Left hindlimb (tissue), 1 donor: ENCODE data around the gene MAGEB3.
"Not testable (repeated sequence)": the region's sequence is repeated elsewhere in the genome, so short reads cannot be mapped to it uniquely, and the experiment has no call there.

ENCODE experiments used
- DNase-seq: peaks from one replicate; pipeline ENCODE4 v3.0.0-alpha.2; 2018

The MAGEB3 gene

GRCh38 chrX:30230395-30230794 lies at the start of gene MAGEB3:
Gene MAGEB3 (plus strand): TSS chrX:30230657. CDS start chrX:30235925, 5,268 bp downstream.
- no peak for DNase-seq

- DNase-seq: no peak
These were observed 49.1 kb upstream of the MAGEB3 start for GRCh38 chrX:30181353-30181752.

GRCh38 chrX:30183554-30183953 lies 46.9 kb upstream of the MAGEB3 start:
- no peak for DNase-seq

- no peak for DNase-seq
These were observed 40.0 kb upstream of the MAGEB3 start for GRCh38 chrX:30190426-30190825.

- not testable (repeated sequence) for DNase-seq
These were observed 36.5 kb upstream of the MAGEB3 start for GRCh38 chrX:30193910-30194309.

GRCh38 chrX:30196322-30196721 lies 34.1 kb upstream of the MAGEB3 start:
- no peak for DNase-seq

- no peak for DNase-seq
These were observed 18.3 kb upstream of the MAGEB3 start for GRCh38 chrX:30212172-30212571.

- no peak for DNase-seq
These were observed 15.1 kb upstream of the MAGEB3 start, which contains the start of gene MAGEB2 for GRCh38 chrX:30215357-30215843. Gene MAGEB2 (plus strand): TSS chrX:30215563. CDS start chrX:30218581, 3,018 bp downstream.

- no peak for DNase-seq
These were observed 13.0 kb upstream of the MAGEB3 start for GRCh38 chrX:30217465-30217864.

- DNase-seq: no peak
These were observed 11.1 kb upstream of the MAGEB3 start for GRCh38 chrX:30219372-30219771.

- DNase-seq: no peak
These were observed 9.8 kb upstream of the MAGEB3 start for GRCh38 chrX:30220661-30221060.

- no peak for DNase-seq
These were observed 5.9 kb upstream of the MAGEB3 start for GRCh38 chrX:30224536-30224935.

- no peak for DNase-seq
These were observed 1.9 kb upstream of the MAGEB3 start for GRCh38 chrX:30228526-30228925.

- no peak for DNase-seq
These were observed 11.4 kb downstream of the MAGEB3 start, which contains the start of gene MAGEB4 for GRCh38 chrX:30241724-30242415. Gene MAGEB4 (plus strand): TSS chrX:30242000. CDS start chrX:30242136, 136 bp downstream.

- no peak for DNase-seq
These were observed 16.5 kb downstream of the MAGEB3 start, which contains the start of gene MAGEB1 for GRCh38 chrX:30246769-30247489. Gene MAGEB1 (plus strand): TSS chrX:30247146. CDS start chrX:30250494, 3,348 bp downstream.

- DNase-seq: no peak
These were observed 18.4 kb downstream of the MAGEB3 start for GRCh38 chrX:30248854-30249253.

- DNase-seq: no peak
These were observed 22.8 kb downstream of the MAGEB3 start for GRCh38 chrX:30253257-30253656.

- DNase-seq: no peak
These were observed 29.5 kb downstream of the MAGEB3 start for GRCh38 chrX:30259927-30260326.

GRCh38 chrX:30261012-30261411 lies 30.6 kb downstream of the MAGEB3 start:
- DNase-seq: no peak

- no peak for DNase-seq
These were observed 32.3 kb downstream of the MAGEB3 start for GRCh38 chrX:30262763-30263162.

- no peak for DNase-seq
These were observed 40.2 kb downstream of the MAGEB3 start for GRCh38 chrX:30270639-30271038.

- no peak for DNase-seq
These were observed 45.0 kb downstream of the MAGEB3 start for GRCh38 chrX:30275498-30275897.

- DNase-seq: no peak
These were observed 47.9 kb downstream of the MAGEB3 start for GRCh38 chrX:30278365-30278764.

GRCh38 chrX:30280428-30280827 lies 50.0 kb downstream of the MAGEB3 start:
- no peak for DNase-seq
